ENCODE data around the gene SIAH2. TPM values are rescaled to one million over a fixed set of nuclear protein-coding genes. Genes with fewer than 3 reads are reported as not detected.

SIAH2 gene
- total RNA-seq, 1 experiment from 2014 or later = 17.1 TPM

GRCh38 chr3:150764967-150765366 lies 2.0 kb upstream of the SIAH2 start:
- H3K4me1 Mint-ChIP-seq = peaks cover 41% of the 10 kb centered on the region
- no peaks in the 10 kb centered on the region for H3K36me3 Mint-ChIP-seq
- peaks cover 45% of the 10 kb centered on the region for H3K27me3 Mint-ChIP-seq (ENCODE audit: low read depth)
- ChIA-PET CTCF (interaction anchor here (2.8 to 3.6 kb wide), 2 partner anchors 14 to 23 kb away, joined by 14 to 23 read pairs; no protein-coding TSS in a partner anchor), POLR2A (no interaction called here)
- no peak overlapping the region for H3K4me3 Mint-ChIP-seq
- no peak overlapping the region for H3K27ac Mint-ChIP-seq
- ATAC-seq (no peak), DNase-seq (ENCODE audit: low spot score) (no peak)
- TF ChIP-seq ZNF317 (CRISPR knock-in tag; IDR thresholded peaks at IDR 0.05; ENCODE audit: borderline replicate concordance, low read depth) (no peak), AR (CRISPR knock-in tag; IDR thresholded peaks at IDR 0.05) (no peak), ATF6 (CRISPR knock-in tag; IDR thresholded peaks at IDR 0.05) (no peak), ZNF423 (CRISPR knock-in tag; IDR thresholded peaks at IDR 0.05) (no peak), ZBTB43 (CRISPR knock-in tag; IDR thresholded peaks at IDR 0.05) (no peak), ZNF512 (CRISPR knock-in tag; IDR thresholded peaks at IDR 0.05; ENCODE audit: borderline replicate concordance) (no peak)
- no peaks in the 10 kb centered on the region for H3K9me3 Mint-ChIP-seq

GRCh38 chr3:150764566-150764965 lies 1.6 kb upstream of the SIAH2 start:
- no peaks in the 10 kb centered on the region for H3K36me3 Mint-ChIP-seq
- H3K27ac Mint-ChIP-seq = no peak overlapping the region
- no peaks in the 10 kb centered on the region for H3K9me3 Mint-ChIP-seq
- peaks cover 42% of the 10 kb centered on the region for H3K4me1 Mint-ChIP-seq
- ATAC-seq (no peak), DNase-seq (ENCODE audit: low spot score) (no peak)
- H3K27me3 Mint-ChIP-seq (ENCODE audit: low read depth) = peaks cover 45% of the 10 kb centered on the region
- POLR2A ChIA-PET = no interaction called here
- peak overlapping the region; percentile 86; the same call in 1 of the 2 replicates for H3K4me3 Mint-ChIP-seq
- CTCF ChIA-PET = interaction anchor here (2.8 to 3.6 kb wide), 2 partner anchors 15 to 23 kb away, joined by 14 to 23 read pairs; no protein-coding TSS in a partner anchor
- TF ChIP-seq STAT6 (CRISPR knock-in tag; conservative IDR thresholded peaks at IDR 0.05; ENCODE audit: low read depth) (no peak), ATF1 (CRISPR knock-in tag; IDR thresholded peaks at IDR 0.05) (no peak), AFF4 (CRISPR knock-in tag; IDR thresholded peaks at IDR 0.05; ENCODE audit: borderline replicate concordance) (no peak), RORB (CRISPR knock-in tag; IDR thresholded peaks at IDR 0.05) (no peak), NFATC4 (CRISPR knock-in tag; IDR thresholded peaks at IDR 0.05) (no peak), NFYB (CRISPR knock-in tag; conservative IDR thresholded peaks at IDR 0.05; ENCODE audit: low read depth) (no peak), NR3C1 (CRISPR knock-in tag; conservative IDR thresholded peaks at IDR 0.05; ENCODE audit: low read depth) (no peak), ZNF425 (CRISPR knock-in tag; conservative IDR thresholded peaks at IDR 0.05) (no peak)

Measured in WTC11 (cell line).